Keratinocyte (primary cell): ENCODE data around the gene RAB5IF.

Source experiments
- CTCF ChIP-seq, 3 experiments: IDR thresholded peaks in 1 of 3; conservative IDR thresholded peaks in 1 of 3; optimal IDR thresholded peaks in 1 of 3; 2 replicates in 2 of 3; 3 replicates in 1 of 3; pipeline versions ENCODE3 to v1.5.1; 2011; ENCODE audit warnings: low read length in 3 of 3, mild to moderate bottlenecking in 3 of 3, moderate library complexity in 2 of 3, control low read depth in 1 of 3, inconsistent platforms in 1 of 3; ENCODE audit not compliant: insufficient read depth in 2 of 3; ENCODE audit errors: extremely low read depth in 1 of 3
- EZH2 ChIP-seq: IDR thresholded peaks from one replicate; pipeline ENCODE4 v1.6.1; 2012; ENCODE audit warnings: inconsistent platforms, mild to moderate bottlenecking, low read length, moderate library complexity

GRCh38 chr20:36632487-36633284, 27.1 kb downstream of the RAB5IF start:
- TF ChIP-seq CTCF (optimal IDR thresholded peaks at IDR 0.05 in 1 of 3, IDR thresholded peaks at IDR 0.05 in 1 of 3, conservative IDR thresholded peaks at IDR 0.05 in 1 of 3; ENCODE audit: extremely low read depth in 1 of 3, insufficient read depth in 2 of 3, low read length in 3 of 3) (no peak), EZH2 (no peak)
